Activated T-helper 2 cell treated with anti-CD3 and anti-CD28 coated beads, Interferon-gamma antibody, Interleukin-2, Interleukin-4, amounts not matched to agents 10 μg/mL and 5 μg/mL and 100 μg/mL, durations not matched to agents 14 hours and 24 hours and 36 hours (primary cell): ENCODE data around the gene KAT6B. TPM values are rescaled to one million over a fixed set of nuclear protein-coding genes. Genes with fewer than 3 reads are reported as not detected.

Source experiments
- DNase-seq: peaks from one replicate; pipeline ENCODE4 v3.0.0; 2021; ENCODE audit warnings: low spot score
- H3K27ac Mint-ChIP-seq: one replicate; pipeline ENCODE4 v1.8.0; 2021; ENCODE audit warnings: mixed read lengths
- H3K27me3 Mint-ChIP-seq: one replicate; pipeline ENCODE4 v1.8.0; 2021; ENCODE audit warnings: low read depth, mixed read lengths
- H3K36me3 Mint-ChIP-seq: one replicate; pipeline ENCODE4 v1.8.0; 2021; ENCODE audit warnings: low read depth, mixed read lengths
- H3K4me1 Mint-ChIP-seq: one replicate; pipeline ENCODE4 v1.8.0; 2021; ENCODE audit warnings: low read depth, mixed read lengths
- H3K4me3 Mint-ChIP-seq: one replicate; pipeline ENCODE4 v1.8.0; 2021; ENCODE audit warnings: low read depth, mild to moderate bottlenecking, moderate library complexity, mixed read lengths
- H3K9me3 Mint-ChIP-seq: one replicate; pipeline ENCODE4 v1.8.0; 2021; ENCODE audit warnings: mixed read lengths
- intact Hi-C: fragments of 100-400 bp; cut with micrococcal nuclease; formaldehyde crosslinking; loops from one replicate; pipeline ENCODE4 v1.15.1; 2023
- total RNA-seq: library from RNA; stranded (reverse); gene quantifications from 2 replicates; pipeline ENCODE4 v1.2.3, GENCODE V29; 2022

The KAT6B gene
- total RNA-seq, 1 donor from 2014 or later, result 26.6 TPM

DNA sequence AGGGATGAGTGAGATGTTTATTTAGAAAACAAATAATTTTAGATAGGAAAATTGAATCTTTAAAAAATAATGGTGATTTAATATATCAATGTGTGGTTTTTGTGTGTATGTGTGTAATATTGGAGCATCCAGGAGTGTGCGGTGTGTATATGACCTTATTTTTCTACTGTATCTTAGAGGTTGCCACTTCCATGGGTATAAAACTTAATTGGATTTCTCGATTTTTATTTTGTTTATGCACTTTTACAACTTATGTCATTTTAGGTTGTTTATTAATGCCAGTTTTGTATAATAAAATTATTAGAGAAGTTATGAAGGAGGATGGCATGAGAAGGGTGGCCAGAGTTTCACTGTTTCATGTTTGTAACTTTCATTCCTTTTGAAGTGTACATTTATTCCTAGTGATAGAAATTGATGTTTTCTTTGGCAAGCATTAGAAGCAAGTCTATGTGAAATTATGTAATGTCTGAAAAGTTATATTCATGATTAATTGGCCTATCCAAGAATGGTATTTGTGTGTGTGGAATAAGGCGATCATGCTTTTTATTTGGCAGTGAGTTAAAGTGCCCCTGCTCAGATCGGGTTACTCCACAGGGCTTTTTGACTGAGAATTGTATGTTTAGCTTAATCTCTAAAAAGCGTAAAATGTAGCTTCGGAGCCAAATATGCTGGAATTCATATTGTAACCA is 110.3 kb downstream of the KAT6B start:
- Mint-ChIP-seq H3K4me1 (peaks cover 4% of the 10 kb centered on the region), H3K36me3 (no peaks in the 10 kb centered on the region), H3K9me3 (no peaks in the 10 kb centered on the region), H3K4me3 (no peak overlapping the region), H3K27ac (no peak overlapping the region), H3K27me3 (no peaks in the 10 kb centered on the region)
- intact Hi-C loops, result no loop called here
- no peak for DNase-seq

DNA sequence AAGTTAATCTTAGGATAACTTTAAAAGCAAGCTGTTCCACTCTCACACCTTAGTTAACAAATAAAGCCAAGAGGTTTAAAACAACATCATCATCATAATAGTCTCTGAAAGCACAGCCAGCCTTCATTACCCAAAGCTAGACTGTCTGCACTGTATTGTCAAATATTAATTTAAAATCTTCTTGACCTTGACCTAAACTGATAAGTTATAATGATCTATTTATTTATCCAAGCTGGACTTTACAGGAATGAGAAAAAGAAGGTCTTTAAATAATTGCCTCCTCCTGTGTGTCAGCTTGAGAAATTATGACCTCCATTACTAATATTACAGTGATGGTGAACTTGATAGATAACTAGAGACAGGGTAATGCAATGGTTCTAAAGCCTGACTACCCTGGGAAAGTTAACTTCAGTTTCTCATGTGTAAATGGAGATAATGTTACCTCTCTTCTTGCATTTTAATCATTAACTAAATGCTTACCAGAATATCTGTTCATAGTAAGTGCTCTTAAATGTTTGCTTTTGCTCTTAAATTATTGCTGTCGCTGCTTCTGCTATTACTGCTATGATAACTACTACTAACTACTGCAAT is 111.0 kb downstream of the KAT6B start:
- DNase-seq, result no peak
- Mint-ChIP-seq H3K27me3 (no peaks in the 10 kb centered on the region), H3K4me3 (no peak overlapping the region), H3K9me3 (no peaks in the 10 kb centered on the region), H3K27ac (no peak overlapping the region), H3K4me1 (peaks cover 4% of the 10 kb centered on the region), H3K36me3 (no peaks in the 10 kb centered on the region)
- intact Hi-C loops, result no loop called here

DNA sequence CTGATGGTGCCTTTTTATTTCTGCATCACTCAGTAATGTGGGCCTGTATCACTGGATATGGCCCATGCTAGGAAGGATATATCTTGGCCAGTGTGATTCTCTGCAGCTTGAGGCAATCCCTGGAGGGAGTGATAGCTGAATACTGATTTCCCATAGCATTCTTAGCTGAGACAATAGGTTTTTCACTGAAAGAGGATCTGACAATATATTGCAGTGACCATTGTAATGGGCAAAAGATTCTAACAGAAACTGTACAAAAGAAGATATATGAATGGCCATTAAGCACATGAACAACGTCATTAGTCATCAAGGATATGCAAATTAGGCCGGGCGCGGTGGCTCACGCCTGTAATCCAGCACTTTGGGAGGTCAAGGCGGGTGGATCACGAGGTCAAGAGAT is 117.8 kb downstream of the KAT6B start:
- H3K4me3 Mint-ChIP-seq, result no peak overlapping the region
- no peak overlapping the region for H3K27ac Mint-ChIP-seq

DNA sequence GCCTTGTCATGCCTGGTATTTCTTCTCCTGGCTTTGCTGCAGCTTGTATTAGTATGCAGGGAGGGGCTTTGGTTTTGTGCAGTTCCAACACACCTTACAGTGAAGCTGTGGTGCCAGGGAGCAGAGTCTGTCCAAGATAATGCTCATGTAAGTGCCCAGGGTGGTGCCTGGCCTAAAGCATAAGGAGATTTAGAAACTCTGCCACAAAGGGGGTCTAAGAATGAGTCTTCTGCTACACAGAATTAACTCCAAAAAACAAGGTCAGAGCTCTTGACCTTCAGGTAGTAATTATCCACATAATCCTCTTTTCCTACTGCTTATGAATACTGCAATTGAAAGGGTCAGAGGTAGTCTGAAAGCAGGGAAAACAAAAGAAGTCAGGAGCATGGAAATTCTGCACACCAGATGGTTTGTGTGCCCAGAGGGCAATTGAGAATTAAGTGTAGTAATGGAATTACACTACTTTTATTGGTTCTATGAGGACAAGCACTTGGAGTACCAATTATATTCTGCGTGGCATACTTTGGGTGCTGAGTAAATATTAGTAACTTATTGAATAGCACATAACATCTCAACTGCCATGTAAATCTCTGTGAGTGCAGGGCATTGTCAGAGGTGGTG is 121.5 kb downstream of the KAT6B start:
- H3K27me3 Mint-ChIP-seq, result no peaks in the 10 kb centered on the region
- H3K9me3 Mint-ChIP-seq, result no peaks in the 10 kb centered on the region
- DNase-seq, result no peak
- H3K4me1 Mint-ChIP-seq, result peaks cover 2% of the 10 kb centered on the region
- H3K27ac Mint-ChIP-seq, result no peak overlapping the region
- intact Hi-C loops, result no loop called here
- H3K36me3 Mint-ChIP-seq, result no peaks in the 10 kb centered on the region
- H3K4me3 Mint-ChIP-seq, result no peak overlapping the region

More for the DNA sequence above, 117.8 kb downstream of the KAT6B start:
- Mint-ChIP-seq H3K9me3 (no peaks in the 10 kb centered on the region), H3K4me1 (peaks cover 4% of the 10 kb centered on the region), H3K36me3 (no peaks in the 10 kb centered on the region), H3K27me3 (no peaks in the 10 kb centered on the region)
- intact Hi-C loops, result no loop called here
- no peak for DNase-seq

GRCh38 chr10:74949034-74949832 is 122.8 kb downstream of the KAT6B start:
- no peak overlapping the region for H3K27ac Mint-ChIP-seq
- H3K4me3 Mint-ChIP-seq, result no peak overlapping the region
- peaks cover 2% of the 10 kb centered on the region for H3K4me1 Mint-ChIP-seq
- no peaks in the 10 kb centered on the region for H3K36me3 Mint-ChIP-seq
- DNase-seq, result no peak
- H3K27me3 Mint-ChIP-seq, result no peaks in the 10 kb centered on the region
- no peaks in the 10 kb centered on the region for H3K9me3 Mint-ChIP-seq
- intact Hi-C loops, result no loop called here

DNA sequence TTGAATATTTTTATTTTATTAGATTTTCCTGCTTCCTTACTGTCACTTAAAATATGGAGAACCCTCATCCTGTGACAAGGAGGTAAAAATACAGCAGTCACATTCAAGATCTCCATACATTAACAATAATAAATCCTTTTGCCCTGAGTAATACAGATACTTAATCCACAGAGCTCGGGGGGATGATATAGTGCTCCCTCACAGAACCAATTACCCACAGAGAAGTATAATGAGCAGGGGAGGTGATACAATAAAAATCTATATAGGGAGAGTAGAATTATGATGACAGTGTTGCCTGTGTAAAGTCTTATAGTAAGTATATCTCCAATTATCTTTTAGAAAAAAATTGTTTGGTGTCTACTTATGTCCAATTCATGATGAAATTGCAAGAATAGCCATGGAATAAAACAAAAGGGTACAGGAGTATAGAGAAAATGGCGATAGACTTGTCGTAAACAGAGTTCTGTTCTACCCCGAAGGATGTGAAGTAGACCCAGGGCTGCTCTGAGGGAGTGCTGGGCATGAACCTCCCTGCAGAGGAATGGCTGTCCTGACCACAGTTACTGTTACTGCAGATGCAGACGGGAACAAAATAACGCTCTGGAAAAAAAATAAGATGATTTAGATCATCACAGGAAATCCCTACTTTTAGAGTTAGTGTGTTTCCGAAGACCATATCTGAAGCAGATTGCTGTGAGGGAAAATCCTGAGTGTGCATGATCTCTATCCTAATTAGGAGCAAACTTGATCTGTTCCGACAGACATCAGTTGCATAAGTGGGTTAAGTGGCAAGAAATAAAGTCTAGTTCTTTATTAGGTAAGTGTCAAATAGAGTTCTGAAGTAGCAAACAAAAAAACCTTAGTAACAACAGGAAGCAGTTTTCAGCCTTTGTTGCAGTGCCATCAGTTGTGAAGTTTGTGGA is 123.7 kb downstream of the KAT6B start:
- Mint-ChIP-seq H3K9me3 (no peaks in the 10 kb centered on the region), H3K4me1 (peaks cover 2% of the 10 kb centered on the region), H3K27ac (no peak overlapping the region), H3K27me3 (no peaks in the 10 kb centered on the region), H3K4me3 (no peak overlapping the region), H3K36me3 (no peaks in the 10 kb centered on the region)
- intact Hi-C loops, result no loop called here
- DNase-seq, result no peak

DNA sequence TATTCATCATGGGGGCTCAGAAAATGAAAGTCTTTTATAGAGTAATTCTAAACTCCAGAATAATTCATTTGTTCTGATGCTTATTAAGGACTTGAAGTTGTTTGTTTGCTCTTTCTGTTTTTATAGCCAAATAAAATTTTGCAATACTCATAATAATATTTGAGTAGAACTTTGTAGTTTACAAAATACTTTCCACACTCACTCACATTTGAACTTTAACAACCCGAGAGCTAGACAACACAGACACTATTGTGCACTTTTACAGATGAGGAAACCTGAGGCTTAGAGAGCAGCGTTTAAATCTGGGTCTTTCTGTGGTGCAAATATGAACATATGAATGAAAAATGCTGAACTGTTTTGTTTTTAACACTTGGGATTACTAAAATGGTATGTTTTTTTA is 126.8 kb downstream of the KAT6B start:
- H3K9me3 Mint-ChIP-seq, result no peaks in the 10 kb centered on the region
- H3K4me1 Mint-ChIP-seq, result peaks cover 10% of the 10 kb centered on the region
- H3K4me3 Mint-ChIP-seq, result no peak overlapping the region
- no peaks in the 10 kb centered on the region for H3K36me3 Mint-ChIP-seq
- H3K27me3 Mint-ChIP-seq, result no peaks in the 10 kb centered on the region
- DNase-seq, result no peak
- H3K27ac Mint-ChIP-seq, result no peak overlapping the region
- intact Hi-C loops, result no loop called here

- H3K9me3 Mint-ChIP-seq, result no peaks in the 10 kb centered on the region
- intact Hi-C loops, result no loop called here
Measured at GRCh38 chr10:74955796-74956195, 129.4 kb downstream of the KAT6B start.

GRCh38 chr10:74956555-74957111 is 130.2 kb downstream of the KAT6B start:
- H3K27me3 Mint-ChIP-seq, result no peaks in the 10 kb centered on the region
- H3K9me3 Mint-ChIP-seq, result no peaks in the 10 kb centered on the region
- no peak for DNase-seq
- peaks cover 5% of the 10 kb centered on the region for H3K36me3 Mint-ChIP-seq
- no peak overlapping the region for H3K27ac Mint-ChIP-seq
- H3K4me1 Mint-ChIP-seq, result peaks cover 14% of the 10 kb centered on the region
- intact Hi-C loops, result no loop called here
- no peak overlapping the region for H3K4me3 Mint-ChIP-seq

More at GRCh38 chr10:74955796-74956195, 129.4 kb downstream of the KAT6B start:
- Mint-ChIP-seq H3K4me1 (peaks cover 10% of the 10 kb centered on the region), H3K4me3 (no peak overlapping the region), H3K27me3 (no peaks in the 10 kb centered on the region), H3K27ac (no peak overlapping the region), H3K36me3 (no peaks in the 10 kb centered on the region)
- DNase-seq, result no peak

- H3K4me3 Mint-ChIP-seq, result no peak overlapping the region
- H3K36me3 Mint-ChIP-seq, result peaks cover 10% of the 10 kb centered on the region
- H3K9me3 Mint-ChIP-seq, result no peaks in the 10 kb centered on the region
- peaks cover 17% of the 10 kb centered on the region for H3K4me1 Mint-ChIP-seq
- intact Hi-C loops, result no loop called here
- H3K27ac Mint-ChIP-seq, result no peak overlapping the region
- H3K27me3 Mint-ChIP-seq, result no peaks in the 10 kb centered on the region
- no peak for DNase-seq
Measured at GRCh38 chr10:74957285-74957961, 131.0 kb downstream of the KAT6B start.

DNA sequence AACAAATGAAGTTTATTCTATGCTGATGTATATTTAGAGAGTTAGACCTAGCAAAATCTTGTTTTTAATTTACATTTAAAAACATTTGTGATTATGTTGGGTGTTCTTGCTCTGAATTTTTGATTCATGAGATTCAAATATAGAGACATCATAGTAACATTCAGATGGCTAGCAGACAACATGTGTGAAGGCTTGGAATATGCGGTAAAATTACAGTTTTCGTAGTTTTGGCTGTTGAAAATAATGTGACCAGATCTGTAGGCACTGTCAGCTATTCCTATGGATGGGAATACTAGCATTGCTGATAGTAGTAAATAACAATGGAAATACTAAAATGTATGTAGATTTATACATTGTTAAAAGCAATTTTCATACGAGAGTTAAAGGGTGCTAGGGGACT is 131.9 kb downstream of the KAT6B start:
- Mint-ChIP-seq H3K27ac (no peak overlapping the region), H3K27me3 (no peaks in the 10 kb centered on the region), H3K4me1 (peaks cover 21% of the 10 kb centered on the region), H3K36me3 (peaks cover 10% of the 10 kb centered on the region), H3K9me3 (no peaks in the 10 kb centered on the region), H3K4me3 (no peak overlapping the region)
- intact Hi-C loops, result no loop called here
- no peak for DNase-seq
